SH-SY5Y (cell line): Measurements from ENCODE around the gene CCNJL.

Source experiments
- GATA2 ChIP-seq: IDR thresholded peaks from 2 replicates; pipeline ENCODE4 v1.6.1; 2011; ENCODE audit warnings: mild to moderate bottlenecking, low read depth, low read length
- GATA3 ChIP-seq: IDR thresholded peaks from 2 replicates; pipeline ENCODE4 v1.6.1; 2011; ENCODE audit warnings: low read depth, mild to moderate bottlenecking, low read length, moderate library complexity

- TF ChIP-seq GATA2 (no peak), GATA3 (no peak)
These were observed 17.8 kb upstream of the CCNJL start for GRCh38 chr5:160330212-160330611.
